GM18499 (cell line): ENCODE data around the gene SLC17A7.

Experiments used
- ATAC-seq: cut with Tn5 transposase; IDR thresholded peaks from one replicate; pipeline ENCODE4 v1.9.1; 2021; ENCODE audit warnings: moderate number of reproducible peaks; ENCODE audit not compliant: insufficient read depth, unreplicated experiment

Gene SLC17A7

GRCh38 chr19:49430678-49431329, 10.5 kb downstream of the SLC17A7 start:
- no peak for ATAC-seq

DNA sequence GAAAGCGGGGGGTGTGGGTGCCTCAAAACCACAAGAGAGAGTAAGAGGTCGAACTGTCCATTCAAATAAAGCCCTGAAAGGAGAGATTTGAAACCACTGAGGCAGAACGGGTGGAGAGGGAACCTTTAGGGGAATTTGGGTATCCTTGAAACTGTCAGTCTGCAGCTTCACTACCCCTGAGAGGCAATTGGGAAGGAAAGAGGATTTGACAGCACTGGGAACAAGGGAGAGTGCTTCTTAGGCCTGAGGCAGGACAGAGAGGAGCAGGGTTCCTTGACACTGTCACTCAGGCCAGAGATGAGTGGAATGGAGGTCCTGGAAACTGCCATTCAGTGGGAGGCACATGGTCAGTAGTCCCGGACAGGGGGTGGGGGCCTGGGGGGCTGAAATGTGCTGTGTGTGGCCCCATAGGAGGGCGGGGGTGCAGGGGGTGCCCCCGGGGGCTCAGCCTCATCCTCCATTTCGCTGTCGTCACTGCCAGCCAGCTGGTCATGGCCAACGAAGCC, 11.1 kb downstream of the SLC17A7 start:
- ATAC-seq: no peak

DNA sequence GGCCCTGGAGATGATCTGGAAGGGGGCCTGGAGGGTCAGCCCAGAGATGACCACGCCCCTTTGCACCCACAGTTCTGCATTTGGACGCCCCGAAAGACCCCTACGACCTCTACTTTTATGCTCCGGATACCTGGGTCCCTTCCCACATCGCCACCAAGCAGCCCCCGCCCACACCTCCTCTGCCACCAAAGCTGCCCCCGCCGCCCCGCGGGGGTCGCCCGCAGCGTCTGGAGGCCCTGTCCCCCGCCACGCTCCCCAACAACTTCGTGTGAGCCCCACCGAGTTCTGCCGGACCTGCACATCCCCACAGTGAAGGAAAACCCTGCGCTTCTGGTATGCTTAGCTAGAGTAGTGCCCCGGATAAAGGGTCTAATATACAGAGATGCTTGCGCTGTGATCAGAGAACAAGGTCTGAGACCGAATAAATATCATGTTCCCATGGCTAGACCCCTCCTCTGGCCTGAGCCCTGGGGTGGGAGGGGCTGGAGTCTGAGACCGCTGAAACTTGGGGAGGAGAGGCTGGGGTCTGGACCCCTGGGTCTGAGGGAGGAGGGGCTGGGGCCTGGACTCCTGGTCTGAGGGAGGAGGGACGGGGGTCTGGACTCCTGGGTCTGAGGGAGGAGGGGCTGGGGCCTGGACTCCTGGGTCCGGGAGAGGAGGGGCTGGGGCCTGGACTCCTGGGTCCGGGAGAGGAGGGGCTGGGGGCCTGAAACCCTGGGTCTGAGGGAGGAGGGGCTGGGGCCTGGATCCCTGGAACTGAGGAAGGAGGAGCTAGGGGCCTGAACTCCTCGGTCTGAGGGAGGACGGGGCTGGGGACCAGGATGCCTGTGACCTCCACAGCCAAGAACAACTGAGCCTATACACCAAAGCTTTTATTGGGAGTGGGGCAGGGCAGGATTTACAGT, 12.5 kb downstream of the SLC17A7 start:
- no peak for ATAC-seq

DNA sequence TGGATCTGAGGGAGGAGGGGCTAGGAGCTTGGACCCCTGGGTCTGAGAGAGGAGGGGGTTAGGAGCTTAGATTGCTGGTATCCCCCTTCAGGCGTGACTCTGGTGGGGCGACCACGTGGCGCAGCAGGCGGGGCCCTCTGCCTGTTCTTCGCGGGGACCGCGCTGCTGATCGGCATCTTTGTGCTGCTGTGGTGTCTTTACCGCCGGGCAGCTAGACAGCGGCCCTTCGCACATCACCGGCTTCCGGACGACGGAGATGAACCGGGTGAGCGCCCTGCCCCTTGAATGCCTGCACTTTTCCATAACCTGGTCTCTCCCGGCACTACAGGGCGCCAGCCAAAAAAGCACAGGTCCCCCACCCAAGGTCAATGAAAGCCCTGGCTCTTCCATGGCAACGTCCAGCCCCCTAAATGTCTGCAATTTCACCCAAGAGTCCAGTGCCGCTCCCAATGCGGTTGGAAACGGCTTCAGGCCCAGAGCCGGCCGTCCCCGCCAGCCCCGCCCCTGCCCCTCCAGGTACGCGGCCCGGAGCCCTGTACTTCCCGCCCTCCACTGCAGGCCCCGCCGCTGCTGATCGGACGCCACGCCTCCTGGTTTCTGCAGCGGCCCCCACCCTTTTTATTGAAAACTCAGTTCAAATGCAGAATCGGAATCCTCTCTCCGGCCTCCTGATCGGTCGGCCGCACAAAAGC, 13.3 kb downstream of the SLC17A7 start:
- no peak for ATAC-seq

GRCh38 chr19:49427339-49427738, 14.0 kb downstream of the SLC17A7 start:
- ATAC-seq: no peak

GRCh38 chr19:49425922-49426592, 15.3 kb downstream of the SLC17A7 start:
- ATAC-seq: no peak

DNA sequence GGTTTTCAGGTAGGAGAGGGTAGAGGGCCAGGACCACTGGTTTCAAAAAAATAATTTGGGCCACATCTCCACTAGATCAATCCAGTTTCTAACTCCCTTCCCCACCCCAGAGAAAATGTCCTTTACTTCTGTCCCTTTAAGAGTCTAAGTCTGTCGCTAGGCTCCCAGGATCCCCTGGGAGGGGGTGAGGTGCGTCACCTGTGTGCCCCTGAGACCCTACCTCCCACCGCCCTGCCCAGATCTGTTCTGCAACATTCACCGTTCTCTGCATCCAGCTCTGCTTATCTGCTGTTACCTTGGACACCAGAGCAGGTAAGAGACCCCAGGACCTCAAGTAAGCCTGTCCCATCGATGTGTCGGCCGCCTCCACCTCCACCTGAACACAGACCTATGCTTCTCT, 16.1 kb downstream of the SLC17A7 start, which contains the start of gene GFY:
TSS of gene GFY (plus strand) at position 211 of the 400 bp plus-strand sequence. CDS start 1,043 bp downstream, outside the sequence.
- ATAC-seq: no peak

DNA sequence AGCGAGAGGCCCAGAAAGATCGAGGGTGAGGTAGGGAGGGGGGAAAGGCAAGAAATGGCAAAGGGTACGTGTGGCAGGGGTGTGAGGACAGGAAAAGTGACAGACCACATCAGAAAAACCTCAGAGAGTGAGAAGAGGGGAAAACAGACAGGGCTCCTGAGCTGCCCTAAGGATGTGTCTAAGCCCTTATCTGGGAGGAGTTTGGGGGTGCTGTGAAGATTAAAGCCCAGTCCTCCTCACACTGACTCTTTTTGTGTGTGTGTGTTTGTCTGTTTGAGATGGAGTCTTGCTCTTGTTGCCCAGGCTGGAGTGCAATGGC, 17.4 kb downstream of the SLC17A7 start:
- no peak for ATAC-seq

- ATAC-seq: no peak
Measured at GRCh38 chr19:49423071-49423984, 18.0 kb downstream of the SLC17A7 start, which contains the start of gene PTH2. Gene PTH2 (minus strand): TSS chr19:49423441. CDS start chr19:49423339, 102 bp downstream.

GRCh38 chr19:49422407-49423070, 18.8 kb downstream of the SLC17A7 start:
- no peak for ATAC-seq

DNA sequence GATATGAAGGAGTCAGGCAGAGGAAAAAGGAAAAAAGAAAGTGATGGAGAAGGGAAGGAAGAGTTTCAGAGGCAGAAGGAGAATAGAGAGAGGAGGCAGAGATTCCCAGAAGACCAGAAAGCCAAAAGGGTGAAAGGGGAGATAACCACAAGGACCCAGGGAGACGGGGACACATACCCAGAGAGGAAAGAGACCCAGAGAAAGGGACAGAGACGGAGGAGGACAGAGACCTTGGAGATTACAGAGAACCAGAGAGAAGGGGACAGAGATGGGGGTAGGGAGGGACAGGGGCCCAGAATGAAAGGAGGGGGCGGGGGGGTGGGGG, 19.5 kb downstream of the SLC17A7 start:
- ATAC-seq: no peak

- no peak for ATAC-seq
Measured at GRCh38 chr19:49421039-49421877, 20.1 kb downstream of the SLC17A7 start.

- no peak for ATAC-seq
Measured at GRCh38 chr19:49420227-49420626, 21.1 kb downstream of the SLC17A7 start.

DNA sequence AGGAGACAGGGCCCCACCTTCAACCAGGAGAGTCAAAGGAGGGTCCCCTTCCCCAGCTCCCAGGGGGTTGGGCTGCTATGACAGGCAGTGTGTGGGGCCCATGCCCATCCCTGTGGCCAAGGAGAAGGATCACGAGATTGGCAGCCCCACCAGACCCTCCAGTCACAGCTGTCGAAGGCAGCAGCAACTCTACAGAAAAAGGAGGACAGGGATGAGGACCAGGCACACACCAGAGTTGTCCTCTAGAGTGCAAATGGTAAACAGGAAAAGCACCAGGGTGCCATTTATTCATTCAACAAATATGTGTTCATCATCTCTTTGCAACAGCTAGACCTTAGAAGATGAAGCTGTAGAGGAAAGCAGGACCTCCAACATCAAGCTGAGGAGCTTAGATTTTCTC, 22.2 kb downstream of the SLC17A7 start:
- ATAC-seq: no peak

DNA sequence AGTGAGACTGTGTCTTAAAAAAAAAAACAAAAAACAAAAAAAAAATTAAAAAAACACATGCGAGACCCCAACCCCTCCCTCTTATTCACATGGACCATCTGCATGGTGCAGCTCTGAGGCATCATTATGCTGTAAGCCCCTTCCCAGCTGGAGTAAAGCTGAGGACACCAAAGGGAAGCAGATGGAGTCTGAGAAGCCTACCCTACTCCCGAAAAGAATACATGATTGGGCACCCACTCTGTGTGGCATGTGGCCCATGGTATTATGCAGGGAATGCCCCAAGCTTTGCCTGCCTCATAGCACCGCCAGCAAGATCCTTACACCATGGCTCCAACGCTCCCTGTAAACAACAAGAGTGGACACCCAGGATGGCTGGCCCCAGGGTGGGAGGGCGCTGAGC, 22.8 kb downstream of the SLC17A7 start:
- ATAC-seq: no peak

GRCh38 chr19:49417088-49417487, 24.2 kb downstream of the SLC17A7 start:
- no peak for ATAC-seq

DNA sequence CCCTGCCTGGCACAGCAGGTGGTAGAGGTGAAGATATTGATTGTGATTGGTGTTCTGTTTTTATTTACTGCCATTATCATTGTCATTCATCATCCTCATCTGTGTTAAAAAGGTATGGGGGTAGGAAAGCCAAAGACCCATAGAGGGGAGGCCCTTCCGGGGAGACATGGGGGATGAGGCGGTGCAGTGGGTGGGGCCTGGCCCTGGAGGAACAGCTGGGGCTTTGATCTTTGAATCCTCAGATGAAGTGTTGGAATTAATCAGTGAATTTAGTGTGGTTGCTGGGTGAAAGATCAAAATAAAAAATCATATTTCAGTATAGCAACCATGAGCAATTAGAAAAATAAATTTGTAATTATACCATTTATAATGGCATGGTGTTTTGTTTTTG, 25.5 kb downstream of the SLC17A7 start:
- no peak for ATAC-seq
